Fibroblast of pulmonary artery (primary cell): Measurements from ENCODE around the gene PHPT1.
"Not testable (repeated sequence)": the region's sequence is repeated elsewhere in the genome, so short reads cannot be mapped to it uniquely, and the experiment has no call there.

Experiments used
- DNase-seq: peaks from one replicate; pipeline ENCODE4 v3.0.0-alpha.2; 2010; ENCODE audit warnings: low read depth
- H3K4me3 ChIP-seq: replicated peaks from 2 replicates; pipeline ENCODE4 v1.5.1; 2011; ENCODE audit warnings: low read depth, mild to moderate bottlenecking, control low read depth, low read length, moderate library complexity
- CTCF ChIP-seq: IDR thresholded peaks from 2 replicates; pipeline ENCODE4 v1.5.1; 2011; ENCODE audit warnings: mild to moderate bottlenecking, control low read depth, low read length, inconsistent platforms; ENCODE audit errors: missing control alignments

Gene PHPT1

GRCh38 chr9:136840877-136841645, 8.1 kb upstream of the PHPT1 start:
- TF ChIP-seq CTCF = no peak
- no peak overlapping the region for H3K4me3 ChIP-seq
- peak; percentile 44 for DNase-seq

DNA sequence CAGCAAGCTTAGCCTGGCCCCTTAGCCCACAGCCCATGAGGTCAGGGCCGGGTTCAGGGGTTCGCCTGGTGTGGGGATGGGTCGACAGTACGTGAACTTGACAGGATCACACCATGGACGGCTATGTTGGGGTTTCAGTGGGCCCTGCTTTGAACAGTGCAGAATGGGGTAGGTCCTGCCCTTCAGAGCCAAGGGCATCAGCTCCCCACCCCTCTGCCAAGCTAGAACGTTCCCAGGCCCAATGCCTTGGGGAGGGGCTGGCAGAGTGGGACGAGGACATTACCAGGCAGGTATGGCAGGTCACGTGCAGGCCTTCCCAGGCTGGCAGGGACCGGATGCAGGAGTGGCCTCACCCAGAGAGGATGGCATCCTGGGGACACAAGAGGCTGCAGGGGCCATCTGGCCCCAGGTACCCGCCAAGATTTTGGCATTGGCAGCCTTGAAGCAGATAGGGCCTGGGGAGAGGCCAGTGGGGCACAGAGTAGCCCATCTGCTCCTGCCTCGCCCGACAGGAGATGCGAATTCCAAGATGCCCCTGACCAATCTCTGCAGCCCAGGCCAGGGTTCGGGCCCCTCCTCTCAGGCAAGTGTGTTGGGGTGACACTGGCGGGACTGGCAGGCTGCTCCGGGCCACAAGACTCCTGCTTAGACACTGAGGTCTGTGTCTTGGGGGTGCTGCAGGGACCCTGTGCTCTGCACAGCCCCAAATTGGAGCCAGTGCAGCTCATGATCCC, 7.4 kb upstream of the PHPT1 start:
- H3K4me3 ChIP-seq, DNase-seq: not testable (repeated sequence)

DNA sequence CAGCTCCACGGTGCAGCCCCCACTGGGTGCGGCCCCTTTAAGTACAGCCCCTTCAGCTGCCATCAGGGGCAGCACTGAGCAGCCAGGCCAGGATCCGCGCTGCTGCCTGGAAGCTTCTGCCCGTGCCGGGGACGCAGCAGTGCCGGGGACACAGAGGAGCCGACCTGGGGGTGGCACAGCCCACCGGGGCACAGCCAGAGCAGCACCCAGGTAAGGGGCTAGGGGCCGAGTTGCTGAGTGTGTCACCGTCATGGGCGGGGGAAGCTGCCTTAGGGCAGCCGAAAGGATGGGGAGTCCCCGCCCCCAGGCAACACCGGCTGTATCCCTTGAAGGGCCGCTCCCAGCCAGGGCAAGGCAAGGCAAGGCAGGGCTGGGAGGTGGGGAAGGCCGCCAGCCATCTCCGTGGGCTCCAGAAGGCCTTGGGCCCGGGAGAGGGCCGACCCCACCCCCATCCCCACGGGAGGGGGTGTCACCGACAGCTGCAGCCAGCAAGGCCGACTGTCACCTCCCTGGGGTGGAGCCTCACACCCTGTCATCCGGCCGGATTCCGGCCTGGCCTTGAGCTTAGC, 6.7 kb upstream of the PHPT1 start, which contains the start of gene AJM1:
Gene AJM1 (plus strand): TSS at position 99 of the 569 bp plus-strand sequence. CDS start 1,937 bp downstream, outside the sequence.
- H3K4me3 ChIP-seq = peak within 1 kb of the TSS; percentile 54
- TF ChIP-seq CTCF = peak; percentile 74
- DNase-seq = peak; percentile 77

DNA sequence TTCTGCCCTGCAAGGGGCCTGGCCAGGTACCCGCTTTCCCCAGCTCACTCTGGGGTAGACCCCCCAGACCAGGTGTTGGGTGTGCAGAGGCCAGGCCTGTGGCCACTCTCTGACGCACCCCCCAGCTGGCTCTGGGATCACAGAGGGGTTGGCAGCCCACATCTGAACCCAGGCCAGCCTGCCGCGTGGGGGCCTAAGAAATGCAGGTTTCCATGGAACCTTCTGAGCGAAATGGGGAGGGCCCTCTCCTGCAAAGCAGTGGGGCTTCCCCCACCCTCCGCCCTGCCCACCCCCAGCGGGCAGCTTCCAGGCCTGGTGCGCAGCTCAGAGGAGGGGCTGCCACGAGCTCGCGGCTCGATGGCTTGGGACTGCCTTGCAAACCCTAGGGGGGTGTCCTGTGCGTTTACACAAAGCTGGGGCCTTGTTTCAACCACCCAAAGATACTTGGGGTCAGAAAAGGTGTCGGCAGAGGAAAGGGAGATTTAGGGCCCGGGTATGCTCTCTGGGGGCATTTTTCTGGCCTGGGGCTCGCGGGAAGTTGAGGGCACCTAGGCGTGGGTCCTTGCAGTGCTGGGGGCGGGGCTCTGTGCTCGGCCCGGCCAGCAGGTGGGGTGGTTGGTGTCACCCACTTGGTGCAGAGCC, 5.9 kb upstream of the PHPT1 start:
- not testable (repeated sequence) for DNase-seq, H3K4me3 ChIP-seq

- not testable (repeated sequence) for DNase-seq, H3K4me3 ChIP-seq
- peak; percentile 31 for TF ChIP-seq CTCF
Observed at GRCh38 chr9:136843801-136844740, 5.1 kb upstream of the PHPT1 start.

- TF ChIP-seq CTCF = no peak
- no peak for DNase-seq
- no peak overlapping the region for H3K4me3 ChIP-seq
Observed at GRCh38 chr9:136844761-136845464, 4.3 kb upstream of the PHPT1 start.
